Endothelial cell of umbilical vein (primary cell): ENCODE measurements around the gene PHKG1.

Source experiments
- EZH2 ChIP-seq: IDR thresholded peaks from 2 replicates; pipeline ENCODE4 v1.6.1; 2012; ENCODE audit warnings: borderline replicate concordance, low read depth, mild to moderate bottlenecking, moderate library complexity, low read length, inconsistent platforms; ENCODE audit not compliant: severe bottlenecking
- FOS ChIP-seq: IDR thresholded peaks from 2 replicates; pipeline ENCODE4 v1.6.1; 2011; ENCODE audit warnings: mild to moderate bottlenecking, low read length, moderate library complexity, borderline replicate concordance; ENCODE audit not compliant: insufficient read depth
- POLR2A ChIP-seq: IDR thresholded peaks from 2 replicates; pipeline ENCODE4 v1.6.1; 2012; ENCODE audit warnings: low read depth, mild to moderate bottlenecking, control low read depth, low read length
- TF ChIP-seq, protein P1 (sequence below), 2 donors: IDR thresholded peaks; 1 replicate in 1 of 2; 2 replicates in 1 of 2; pipeline ENCODE4 v1.5.1; 2011; ENCODE audit warnings: low read length in 2 of 2, mild to moderate bottlenecking in 2 of 2, moderate library complexity in 2 of 2, control low read depth in 1 of 2, inconsistent platforms in 1 of 2, low read depth in 1 of 2; ENCODE audit not compliant: insufficient read depth in 1 of 2; ENCODE audit errors: extremely low read depth in 1 of 2

DNA sequence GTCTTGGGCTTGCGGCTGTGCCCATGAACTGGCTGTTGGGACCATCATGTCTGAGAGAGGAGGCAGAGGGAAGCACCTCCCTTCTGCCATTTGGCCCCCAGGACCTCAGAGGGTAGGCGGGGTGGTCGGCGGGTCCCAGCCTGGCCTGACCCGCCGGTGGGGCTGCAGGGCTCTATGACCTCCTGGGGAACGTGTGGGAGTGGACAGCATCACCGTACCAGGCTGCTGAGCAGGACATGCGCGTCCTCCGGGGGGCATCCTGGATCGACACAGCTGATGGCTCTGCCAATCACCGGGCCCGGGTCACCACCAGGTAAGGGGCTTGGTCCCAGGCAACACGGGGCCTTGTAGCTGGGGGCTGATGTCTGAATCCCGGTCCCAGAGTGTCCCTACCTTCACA lies 14.6 kb downstream of the PHKG1 start:
- TF ChIP-seq, protein P1, sequence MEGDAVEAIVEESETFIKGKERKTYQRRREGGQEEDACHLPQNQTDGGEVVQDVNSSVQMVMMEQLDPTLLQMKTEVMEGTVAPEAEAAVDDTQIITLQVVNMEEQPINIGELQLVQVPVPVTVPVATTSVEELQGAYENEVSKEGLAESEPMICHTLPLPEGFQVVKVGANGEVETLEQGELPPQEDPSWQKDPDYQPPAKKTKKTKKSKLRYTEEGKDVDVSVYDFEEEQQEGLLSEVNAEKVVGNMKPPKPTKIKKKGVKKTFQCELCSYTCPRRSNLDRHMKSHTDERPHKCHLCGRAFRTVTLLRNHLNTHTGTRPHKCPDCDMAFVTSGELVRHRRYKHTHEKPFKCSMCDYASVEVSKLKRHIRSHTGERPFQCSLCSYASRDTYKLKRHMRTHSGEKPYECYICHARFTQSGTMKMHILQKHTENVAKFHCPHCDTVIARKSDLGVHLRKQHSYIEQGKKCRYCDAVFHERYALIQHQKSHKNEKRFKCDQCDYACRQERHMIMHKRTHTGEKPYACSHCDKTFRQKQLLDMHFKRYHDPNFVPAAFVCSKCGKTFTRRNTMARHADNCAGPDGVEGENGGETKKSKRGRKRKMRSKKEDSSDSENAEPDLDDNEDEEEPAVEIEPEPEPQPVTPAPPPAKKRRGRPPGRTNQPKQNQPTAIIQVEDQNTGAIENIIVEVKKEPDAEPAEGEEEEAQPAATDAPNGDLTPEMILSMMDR (IDR thresholded peaks at IDR 0.05; ENCODE audit: extremely low read depth in 1 of 2, insufficient read depth in 1 of 2, low read depth in 1 of 2, low read length in 2 of 2): no peak
- TF ChIP-seq EZH2 (no peak), POLR2A (no peak), FOS (no peak)
